K562 (cell line): ENCODE results near the gene TMEM170A. TPM values are rescaled to one million over a fixed set of nuclear protein-coding genes. Genes with fewer than 3 reads are reported as not detected.
A peak's percentile ranks its signal among the peaks of the same experiment; 100 is the strongest.

ENCODE experiments used
- ARID1B ChIP-seq: fragments of 450-650 bp; IDR thresholded peaks from 2 replicates; pipeline ENCODE4 v1.6.1; 2016; ENCODE audit warnings: antibody characterized with exemption, mild to moderate bottlenecking, inconsistent platforms
- EHMT2 ChIP-seq: fragments of 450-650 bp; IDR thresholded peaks from 2 replicates; pipeline ENCODE4 v1.6.1; 2018; ENCODE audit warnings: antibody characterized with exemption
- HSF4 ChIP-seq: fragments of 250-450 bp; sonication (Bioruptor Pico); IDR thresholded peaks from 2 replicates; pipeline ENCODE4 v2.1.2; 2022; ENCODE audit warnings: mild to moderate bottlenecking, moderate library complexity, borderline replicate concordance
- RBM14 ChIP-seq: fragments of 200-400 bp; formaldehyde crosslinking; IDR thresholded peaks from 2 replicates; pipeline ENCODE4 v1.6.1; 2018; ENCODE audit warnings: low read depth, mild to moderate bottlenecking, low read length, moderate library complexity, borderline replicate concordance; ENCODE audit not compliant: insufficient read depth
- SRSF9 ChIP-seq: fragments of 200-400 bp; formaldehyde crosslinking; IDR thresholded peaks from 2 replicates; pipeline ENCODE4 v1.6.1; 2017; ENCODE audit warnings: low read depth, low read length, borderline replicate concordance
- ZNF217 ChIP-seq: sonication (generic); formaldehyde crosslinking; IDR thresholded peaks from 2 replicates; pipeline ENCODE4 v1.8.0; 2022; ENCODE audit warnings: mild to moderate bottlenecking, missing genetic modification reagents
- ZNF696 ChIP-seq: fragments of 250-450 bp; sonication (Bioruptor Pico); conservative IDR thresholded peaks from 2 replicates; pipeline ENCODE4 v1.4.0; 2020; ENCODE audit warnings: mild to moderate bottlenecking, moderate library complexity
- polyA plus RNA-seq, 8 experiments: library from polyadenylated mRNA; depleted of rRNA in 4 of 8; stranded (reverse) in 5 of 8; unstranded in 3 of 8; fragments of >200 nt; fragmentation: Nextera tagmentation in 2 of 8; fragmentation: Illumina TruSeq in 1 of 8; extraction: Ambion mirVana in 2 of 8; extraction: Trizol in 1 of 8; gene quantifications; 2 replicates each; pipeline versions ENCODE4 v1.2.1 to v1.2.3, GENCODE V29; 2011 to 2014; ENCODE audit warnings: inconsistent platforms in 1 of 8, missing spikeins in 1 of 8
- total RNA-seq, 7 experiments: library from RNA; depleted of rRNA in 6 of 7; stranded (reverse); fragments of >200 nt in 6 of 7; fragmentation: Illumina TruSeq in 2 of 7; extraction: Trizol in 2 of 7; gene quantifications; 2 replicates each; pipeline versions ENCODE4 v1.2.1 to v1.2.3, GENCODE V29; 2011 to 2021; ENCODE audit warnings: low replicate concordance in 1 of 7
- TF ChIP-seq, protein P1 (sequence below), 2 experiments: fragments of 450-650 bp; IDR thresholded peaks; 2 replicates each; pipeline ENCODE4 v1.6.1; 2018; ENCODE audit warnings: mild to moderate bottlenecking in 2 of 2, low read depth in 1 of 2; ENCODE audit not compliant: partially characterized antibody in 2 of 2
- TF ChIP-seq, protein P2 (sequence below): sonication (generic); formaldehyde crosslinking; IDR thresholded peaks from 2 replicates; pipeline ENCODE4 v1.8.0; 2022; ENCODE audit warnings: mild to moderate bottlenecking, missing genetic modification reagents
- TF ChIP-seq, protein P3 (sequence below): fragments of 200-800 bp; sonication (Bioruptor generic); IDR thresholded peaks from 2 replicates; pipeline ENCODE4 v1.6.1; 2016; ENCODE audit warnings: missing genetic modification characterization, missing compliant biosample characterization
- TF ChIP-seq, protein P4 (sequence below): fragments of 250-450 bp; sonication (Bioruptor Pico); IDR thresholded peaks from 2 replicates; pipeline ENCODE4 v1.8.0; 2021; ENCODE audit warnings: borderline replicate concordance, mild to moderate bottlenecking, moderate library complexity; ENCODE audit not compliant: poor library complexity, severe bottlenecking
- TF ChIP-seq, protein P5 (sequence below), 2 experiments: fragments of 450-650 bp in 1 of 2; sonication (generic) in 1 of 2; formaldehyde crosslinking in 1 of 2; IDR thresholded peaks in 1 of 2; conservative IDR thresholded peaks in 1 of 2; 2 replicates each; pipeline versions ENCODE4 v1.6.1 to v1.8.1; 2016 to 2023; ENCODE audit warnings: mild to moderate bottlenecking in 2 of 2, moderate library complexity in 2 of 2, inconsistent platforms in 1 of 2, missing genetic modification reagents in 1 of 2

The TMEM170A gene
- total and polyA plus RNA-seq, 9 of the 15 experiments (the other 6 are each of a cell fraction or from before 2014, with no cell fraction given), result 6.1 to 30.2 (median 15.0) TPM

DNA sequence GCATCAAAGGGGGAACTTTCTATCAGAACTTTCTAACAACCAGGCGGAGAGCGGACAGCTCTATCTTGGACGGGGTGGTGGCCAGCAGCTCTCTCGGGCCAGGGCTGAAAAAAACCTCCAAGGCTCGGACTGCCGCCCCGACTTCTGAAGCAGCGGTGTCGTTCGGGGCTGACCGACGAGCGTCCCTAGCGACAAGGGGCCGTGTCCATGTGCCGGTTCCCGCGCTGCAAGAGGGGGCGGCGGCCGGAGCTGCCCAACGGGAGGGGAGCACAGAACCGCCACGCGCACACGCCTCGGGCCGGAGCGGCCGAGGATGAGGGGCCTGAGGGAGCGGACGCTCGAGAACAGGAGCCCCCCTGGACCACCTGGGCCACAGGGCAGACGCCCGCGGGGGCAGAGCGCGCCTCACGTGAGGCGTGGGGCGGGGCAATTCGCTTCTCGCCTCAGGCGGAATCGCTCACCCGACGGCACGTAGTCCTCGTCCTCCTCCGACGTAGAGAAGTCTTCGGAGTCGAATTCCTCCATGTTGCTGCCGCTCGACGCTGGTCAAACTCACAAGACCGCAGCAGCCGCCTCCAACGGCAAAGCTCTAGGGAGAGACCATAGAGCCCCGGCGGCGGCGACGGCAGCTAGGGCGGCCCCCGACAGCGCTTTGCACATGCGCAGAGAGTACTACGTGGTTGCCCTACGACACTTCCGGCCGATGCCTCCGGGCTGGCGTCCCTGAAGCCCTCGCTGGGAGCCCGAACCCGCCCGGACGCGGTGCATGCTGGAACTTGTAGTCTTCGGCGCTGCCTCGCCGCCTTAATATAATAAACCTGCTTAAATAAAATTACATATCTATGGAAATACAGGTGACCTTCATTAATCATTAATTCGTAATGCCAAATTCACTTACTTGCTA is 31.4 kb downstream of the TMEM170A start, which contains the start of gene CFDP1 (continued):
- TF ChIP-seq, protein P1, sequence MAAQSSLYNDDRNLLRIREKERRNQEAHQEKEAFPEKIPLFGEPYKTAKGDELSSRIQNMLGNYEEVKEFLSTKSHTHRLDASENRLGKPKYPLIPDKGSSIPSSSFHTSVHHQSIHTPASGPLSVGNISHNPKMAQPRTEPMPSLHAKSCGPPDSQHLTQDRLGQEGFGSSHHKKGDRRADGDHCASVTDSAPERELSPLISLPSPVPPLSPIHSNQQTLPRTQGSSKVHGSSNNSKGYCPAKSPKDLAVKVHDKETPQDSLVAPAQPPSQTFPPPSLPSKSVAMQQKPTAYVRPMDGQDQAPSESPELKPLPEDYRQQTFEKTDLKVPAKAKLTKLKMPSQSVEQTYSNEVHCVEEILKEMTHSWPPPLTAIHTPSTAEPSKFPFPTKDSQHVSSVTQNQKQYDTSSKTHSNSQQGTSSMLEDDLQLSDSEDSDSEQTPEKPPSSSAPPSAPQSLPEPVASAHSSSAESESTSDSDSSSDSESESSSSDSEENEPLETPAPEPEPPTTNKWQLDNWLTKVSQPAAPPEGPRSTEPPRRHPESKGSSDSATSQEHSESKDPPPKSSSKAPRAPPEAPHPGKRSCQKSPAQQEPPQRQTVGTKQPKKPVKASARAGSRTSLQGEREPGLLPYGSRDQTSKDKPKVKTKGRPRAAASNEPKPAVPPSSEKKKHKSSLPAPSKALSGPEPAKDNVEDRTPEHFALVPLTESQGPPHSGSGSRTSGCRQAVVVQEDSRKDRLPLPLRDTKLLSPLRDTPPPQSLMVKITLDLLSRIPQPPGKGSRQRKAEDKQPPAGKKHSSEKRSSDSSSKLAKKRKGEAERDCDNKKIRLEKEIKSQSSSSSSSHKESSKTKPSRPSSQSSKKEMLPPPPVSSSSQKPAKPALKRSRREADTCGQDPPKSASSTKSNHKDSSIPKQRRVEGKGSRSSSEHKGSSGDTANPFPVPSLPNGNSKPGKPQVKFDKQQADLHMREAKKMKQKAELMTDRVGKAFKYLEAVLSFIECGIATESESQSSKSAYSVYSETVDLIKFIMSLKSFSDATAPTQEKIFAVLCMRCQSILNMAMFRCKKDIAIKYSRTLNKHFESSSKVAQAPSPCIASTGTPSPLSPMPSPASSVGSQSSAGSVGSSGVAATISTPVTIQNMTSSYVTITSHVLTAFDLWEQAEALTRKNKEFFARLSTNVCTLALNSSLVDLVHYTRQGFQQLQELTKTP (IDR thresholded peaks at IDR 0.05; ENCODE audit: low read depth in 1 of 2, partially characterized antibody in 2 of 2), result peak in 1 of 2 experiments; percentile 84
- no peak for TF ChIP-seq ZNF217 (CRISPR knock-in tag)
- TF ChIP-seq, protein P2, sequence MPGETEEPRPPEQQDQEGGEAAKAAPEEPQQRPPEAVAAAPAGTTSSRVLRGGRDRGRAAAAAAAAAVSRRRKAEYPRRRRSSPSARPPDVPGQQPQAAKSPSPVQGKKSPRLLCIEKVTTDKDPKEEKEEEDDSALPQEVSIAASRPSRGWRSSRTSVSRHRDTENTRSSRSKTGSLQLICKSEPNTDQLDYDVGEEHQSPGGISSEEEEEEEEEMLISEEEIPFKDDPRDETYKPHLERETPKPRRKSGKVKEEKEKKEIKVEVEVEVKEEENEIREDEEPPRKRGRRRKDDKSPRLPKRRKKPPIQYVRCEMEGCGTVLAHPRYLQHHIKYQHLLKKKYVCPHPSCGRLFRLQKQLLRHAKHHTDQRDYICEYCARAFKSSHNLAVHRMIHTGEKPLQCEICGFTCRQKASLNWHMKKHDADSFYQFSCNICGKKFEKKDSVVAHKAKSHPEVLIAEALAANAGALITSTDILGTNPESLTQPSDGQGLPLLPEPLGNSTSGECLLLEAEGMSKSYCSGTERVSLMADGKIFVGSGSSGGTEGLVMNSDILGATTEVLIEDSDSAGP (CRISPR knock-in tag), result peak; percentile 13; the same call in 1 of the 2 replicates
- TF ChIP-seq, protein P3, sequence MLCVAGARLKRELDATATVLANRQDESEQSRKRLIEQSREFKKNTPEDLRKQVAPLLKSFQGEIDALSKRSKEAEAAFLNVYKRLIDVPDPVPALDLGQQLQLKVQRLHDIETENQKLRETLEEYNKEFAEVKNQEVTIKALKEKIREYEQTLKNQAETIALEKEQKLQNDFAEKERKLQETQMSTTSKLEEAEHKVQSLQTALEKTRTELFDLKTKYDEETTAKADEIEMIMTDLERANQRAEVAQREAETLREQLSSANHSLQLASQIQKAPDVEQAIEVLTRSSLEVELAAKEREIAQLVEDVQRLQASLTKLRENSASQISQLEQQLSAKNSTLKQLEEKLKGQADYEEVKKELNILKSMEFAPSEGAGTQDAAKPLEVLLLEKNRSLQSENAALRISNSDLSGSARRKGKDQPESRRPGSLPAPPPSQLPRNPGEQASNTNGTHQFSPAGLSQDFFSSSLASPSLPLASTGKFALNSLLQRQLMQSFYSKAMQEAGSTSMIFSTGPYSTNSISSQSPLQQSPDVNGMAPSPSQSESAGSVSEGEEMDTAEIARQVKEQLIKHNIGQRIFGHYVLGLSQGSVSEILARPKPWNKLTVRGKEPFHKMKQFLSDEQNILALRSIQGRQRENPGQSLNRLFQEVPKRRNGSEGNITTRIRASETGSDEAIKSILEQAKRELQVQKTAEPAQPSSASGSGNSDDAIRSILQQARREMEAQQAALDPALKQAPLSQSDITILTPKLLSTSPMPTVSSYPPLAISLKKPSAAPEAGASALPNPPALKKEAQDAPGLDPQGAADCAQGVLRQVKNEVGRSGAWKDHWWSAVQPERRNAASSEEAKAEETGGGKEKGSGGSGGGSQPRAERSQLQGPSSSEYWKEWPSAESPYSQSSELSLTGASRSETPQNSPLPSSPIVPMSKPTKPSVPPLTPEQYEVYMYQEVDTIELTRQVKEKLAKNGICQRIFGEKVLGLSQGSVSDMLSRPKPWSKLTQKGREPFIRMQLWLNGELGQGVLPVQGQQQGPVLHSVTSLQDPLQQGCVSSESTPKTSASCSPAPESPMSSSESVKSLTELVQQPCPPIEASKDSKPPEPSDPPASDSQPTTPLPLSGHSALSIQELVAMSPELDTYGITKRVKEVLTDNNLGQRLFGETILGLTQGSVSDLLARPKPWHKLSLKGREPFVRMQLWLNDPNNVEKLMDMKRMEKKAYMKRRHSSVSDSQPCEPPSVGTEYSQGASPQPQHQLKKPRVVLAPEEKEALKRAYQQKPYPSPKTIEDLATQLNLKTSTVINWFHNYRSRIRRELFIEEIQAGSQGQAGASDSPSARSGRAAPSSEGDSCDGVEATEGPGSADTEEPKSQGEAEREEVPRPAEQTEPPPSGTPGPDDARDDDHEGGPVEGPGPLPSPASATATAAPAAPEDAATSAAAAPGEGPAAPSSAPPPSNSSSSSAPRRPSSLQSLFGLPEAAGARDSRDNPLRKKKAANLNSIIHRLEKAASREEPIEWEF (CRISPR knock-in tag), result no peak
- TF ChIP-seq SRSF9, result no peak
- TF ChIP-seq EHMT2, result no peak
- no peak for TF ChIP-seq HSF4
- no peak for TF ChIP-seq RBM14
- TF ChIP-seq, protein P4, sequence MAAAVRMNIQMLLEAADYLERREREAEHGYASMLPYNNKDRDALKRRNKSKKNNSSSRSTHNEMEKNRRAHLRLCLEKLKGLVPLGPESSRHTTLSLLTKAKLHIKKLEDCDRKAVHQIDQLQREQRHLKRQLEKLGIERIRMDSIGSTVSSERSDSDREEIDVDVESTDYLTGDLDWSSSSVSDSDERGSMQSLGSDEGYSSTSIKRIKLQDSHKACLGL, result peak; percentile 85
- TF ChIP-seq, protein P5, sequence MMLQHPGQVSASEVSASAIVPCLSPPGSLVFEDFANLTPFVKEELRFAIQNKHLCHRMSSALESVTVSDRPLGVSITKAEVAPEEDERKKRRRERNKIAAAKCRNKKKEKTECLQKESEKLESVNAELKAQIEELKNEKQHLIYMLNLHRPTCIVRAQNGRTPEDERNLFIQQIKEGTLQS (IDR thresholded peaks at IDR 0.05), result no peak
- TF ChIP-seq, protein P5 (CRISPR knock-in tag; conservative IDR thresholded peaks at IDR 0.05), result no peak; the same call in 1 of the 2 replicates
- TF ChIP-seq ARID1B, result no peak; the same call in 1 of the 2 replicates
- no peak for TF ChIP-seq ZNF696
